HL-60 (cell line): ENCODE results near the gene CCDC71L.

Source experiments
- DNase-seq, 2 experiments: peaks; one replicate each; pipeline ENCODE4 v3.0.0-alpha.2; 2010 to 2020; ENCODE audit warnings: low read depth in 1 of 2, low spot score in 1 of 2
- H3K27ac ChIP-seq: fragments of 250-450 bp; sonication (Bioruptor Pico); replicated peaks from 2 replicates; pipeline ENCODE4 v1.5.1; 2020; ENCODE audit warnings: mild to moderate bottlenecking, moderate library complexity
- H3K27me3 ChIP-seq: fragments of 250-450 bp; sonication (Bioruptor Pico); 2 replicates; pipeline ENCODE4 v1.5.1; 2021; ENCODE audit warnings: mild to moderate bottlenecking, moderate library complexity; ENCODE audit not compliant: insufficient read depth, poor library complexity, severe bottlenecking
- H3K4me3 ChIP-seq: replicated peaks from 2 replicates; pipeline ENCODE4 v1.5.1; 2011; ENCODE audit warnings: mild to moderate bottlenecking, control low read depth, low read length; ENCODE audit not compliant: insufficient read depth
- CTCF ChIP-seq: IDR thresholded peaks from one replicate; pipeline ENCODE4 v1.5.1; 2011; ENCODE audit warnings: low read length, control low read depth, inconsistent platforms; ENCODE audit not compliant: insufficient read depth
- GABPA ChIP-seq: IDR thresholded peaks from 2 replicates; pipeline ENCODE4 v1.6.1; 2012; ENCODE audit warnings: low read depth
- POLR2AphosphoS5 ChIP-seq: IDR thresholded peaks from 2 replicates; pipeline ENCODE4 v1.6.1; 2012; ENCODE audit warnings: low read depth
- REST ChIP-seq: IDR thresholded peaks from 2 replicates; pipeline ENCODE4 v1.6.1; 2012; ENCODE audit warnings: low read depth; ENCODE audit not compliant: insufficient replicate concordance
- SPI1 ChIP-seq: IDR thresholded peaks from 2 replicates; pipeline ENCODE4 v1.6.1; 2012; ENCODE audit warnings: low read depth, mild to moderate bottlenecking, borderline replicate concordance

Gene CCDC71L

DNA sequence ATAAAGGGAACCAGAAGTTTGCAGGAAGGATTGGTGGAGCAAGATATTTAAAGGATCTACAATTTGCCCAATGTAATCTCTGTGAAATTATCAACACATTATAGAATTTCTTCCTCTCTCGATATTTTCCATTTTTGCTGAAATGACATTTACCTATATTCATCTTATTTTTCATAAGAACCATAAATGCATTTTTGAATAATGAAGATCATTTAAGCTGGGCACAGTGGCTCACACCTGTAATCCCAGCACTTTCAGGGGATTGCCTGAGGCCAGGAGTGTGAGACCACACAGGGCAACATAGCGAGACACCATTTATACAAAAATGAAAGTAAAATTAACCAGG, 37.7 kb downstream of the CCDC71L start:
- no peaks in the 10 kb centered on the region for H3K27me3 ChIP-seq
- H3K27ac ChIP-seq, result no peak overlapping the region
- H3K4me3 ChIP-seq, result no peak overlapping the region
- TF ChIP-seq POLR2AphosphoS5 (no peak), GABPA (no peak), CTCF (no peak), SPI1 (no peak), REST (no peak)
- DNase-seq, result no peak

GRCh38 chr7:106622654-106623314, 38.2 kb downstream of the CCDC71L start:
- no peak for DNase-seq
- Histone ChIP-seq H3K27me3 (no peaks in the 10 kb centered on the region), H3K27ac (no peak overlapping the region), H3K4me3 (no peak overlapping the region)
- TF ChIP-seq REST (no peak), CTCF (no peak), POLR2AphosphoS5 (no peak), GABPA (no peak), SPI1 (no peak)

GRCh38 chr7:106621393-106622132, 39.4 kb downstream of the CCDC71L start:
- Histone ChIP-seq H3K27ac (no peak overlapping the region), H3K4me3 (no peak overlapping the region), H3K27me3 (no peaks in the 10 kb centered on the region)
- DNase-seq, result no peak
- TF ChIP-seq REST (no peak), CTCF (no peak), POLR2AphosphoS5 (no peak), SPI1 (no peak), GABPA (no peak)
